ENCODE results near the gene NFIC. TPM values are rescaled to one million over a fixed set of nuclear protein-coding genes. Genes with fewer than 3 reads are reported as not detected.

Gene NFIC
- 13.3 and 75.2 TPM in 2 replicates for total RNA-seq

DNA sequence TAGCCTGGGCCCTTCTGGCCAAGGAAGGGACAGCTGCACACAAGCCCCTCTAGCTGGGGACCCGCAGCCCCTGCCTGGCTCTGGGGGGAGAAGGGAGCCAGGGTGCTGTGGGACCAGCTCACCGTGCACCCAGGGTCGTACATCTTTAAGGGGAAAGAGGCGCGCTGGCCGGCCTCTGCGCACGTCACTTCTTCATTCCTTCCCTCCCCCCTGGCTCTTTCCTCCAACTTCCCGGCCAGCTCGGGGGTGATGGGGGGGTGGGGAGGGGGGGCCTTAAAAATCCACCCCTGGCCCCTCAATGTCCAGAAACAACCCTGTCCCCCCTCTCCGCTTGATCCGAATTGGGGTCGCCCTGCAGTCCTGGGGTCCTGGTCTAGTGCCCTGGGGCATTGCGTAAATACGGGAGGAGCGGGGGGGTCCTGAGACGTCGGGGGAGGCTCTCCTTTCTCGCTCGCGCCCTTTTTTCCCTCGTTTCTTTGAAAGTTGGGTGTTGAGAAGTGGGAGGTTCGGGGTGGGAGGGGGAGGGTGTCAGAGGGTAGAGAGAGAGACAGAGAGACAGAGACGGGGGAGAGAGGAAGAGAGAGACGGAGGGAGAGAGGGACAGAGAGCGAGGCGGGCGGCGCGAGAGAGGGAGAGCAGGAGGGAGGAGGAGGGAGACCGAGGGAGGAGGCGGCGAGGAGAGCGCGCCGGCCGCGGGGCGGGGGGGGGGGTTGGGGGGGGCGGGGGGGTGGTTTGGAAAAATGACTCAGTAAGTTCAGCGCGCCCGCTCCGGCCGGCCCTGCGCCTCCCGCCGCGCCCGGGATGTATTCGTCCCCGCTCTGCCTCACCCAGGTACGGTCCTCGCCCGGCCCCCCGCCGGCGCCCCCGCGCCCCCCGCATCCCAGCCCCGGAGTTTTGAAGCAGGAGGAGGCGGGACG is at the start of gene NFIC:
Gene NFIC, plus strand, starts transcription at position 748 of the 917 bp plus-strand sequence. Its CDS starts 54 bp downstream, at position 802.

DNA sequence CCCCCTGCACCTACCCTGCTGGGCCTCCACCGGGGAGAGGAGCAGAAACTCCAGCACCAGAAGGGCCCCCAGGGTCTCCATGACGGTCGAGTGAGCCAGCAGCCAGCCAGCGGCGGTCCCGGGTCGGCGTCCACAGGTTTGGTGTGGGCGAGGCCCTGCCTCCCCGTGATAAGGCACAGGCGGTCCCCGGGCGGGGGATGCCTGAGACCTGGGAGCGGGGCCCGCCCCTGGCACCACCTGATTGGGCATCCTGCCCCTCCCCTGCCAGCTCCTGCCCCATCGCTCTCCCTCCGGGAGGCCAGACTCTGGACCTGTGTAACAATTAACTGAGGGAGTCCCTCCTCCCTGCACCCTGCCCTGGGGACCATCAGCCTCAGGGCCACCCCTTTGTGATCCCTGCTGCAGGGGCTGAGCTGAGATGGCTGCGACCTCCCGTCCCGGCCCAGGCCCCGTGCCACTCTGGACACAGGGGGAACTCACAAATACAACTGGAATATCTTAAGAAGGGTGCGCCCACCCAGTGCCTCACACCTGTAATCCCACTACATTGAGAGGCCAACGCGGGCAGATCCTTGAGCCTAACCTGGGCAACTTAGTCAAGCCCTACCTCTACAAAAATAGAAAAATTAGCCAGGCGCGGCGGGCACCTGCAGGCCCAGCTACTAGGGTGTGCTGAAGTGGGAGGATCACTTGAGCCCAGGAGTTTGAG is 114.2 kb downstream of the NFIC start, which contains the start of gene SMIM24:
Gene SMIM24, minus strand, starts transcription at position 143 of the 709 bp plus-strand sequence. Its CDS starts 62 bp downstream, at position 81.

DNA sequence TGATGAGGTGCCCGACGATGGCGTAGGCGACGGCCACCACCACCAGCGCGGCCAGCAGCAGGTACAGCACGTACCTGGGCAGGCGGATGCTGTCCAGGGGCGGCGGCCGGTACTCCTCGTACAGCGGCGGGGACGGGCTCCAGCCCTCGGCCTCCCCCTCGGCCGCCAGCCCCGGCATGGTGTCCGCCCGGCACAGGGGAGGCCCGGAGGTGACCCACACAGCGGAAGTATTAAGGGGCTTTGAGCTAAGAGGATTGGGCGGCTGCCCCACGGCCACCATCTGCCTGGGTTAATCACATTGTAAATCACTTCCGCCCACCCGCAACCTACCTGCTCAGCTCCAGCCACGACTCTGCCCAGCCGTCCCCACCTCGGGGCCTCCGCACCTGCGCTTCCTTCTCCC is 116.8 kb downstream of the NFIC start, which contains the start of gene SMIM44:
Gene SMIM44, minus strand, starts transcription at position 216 of the 403 bp plus-strand sequence. Its CDS starts 38 bp downstream, at position 178.

DNA sequence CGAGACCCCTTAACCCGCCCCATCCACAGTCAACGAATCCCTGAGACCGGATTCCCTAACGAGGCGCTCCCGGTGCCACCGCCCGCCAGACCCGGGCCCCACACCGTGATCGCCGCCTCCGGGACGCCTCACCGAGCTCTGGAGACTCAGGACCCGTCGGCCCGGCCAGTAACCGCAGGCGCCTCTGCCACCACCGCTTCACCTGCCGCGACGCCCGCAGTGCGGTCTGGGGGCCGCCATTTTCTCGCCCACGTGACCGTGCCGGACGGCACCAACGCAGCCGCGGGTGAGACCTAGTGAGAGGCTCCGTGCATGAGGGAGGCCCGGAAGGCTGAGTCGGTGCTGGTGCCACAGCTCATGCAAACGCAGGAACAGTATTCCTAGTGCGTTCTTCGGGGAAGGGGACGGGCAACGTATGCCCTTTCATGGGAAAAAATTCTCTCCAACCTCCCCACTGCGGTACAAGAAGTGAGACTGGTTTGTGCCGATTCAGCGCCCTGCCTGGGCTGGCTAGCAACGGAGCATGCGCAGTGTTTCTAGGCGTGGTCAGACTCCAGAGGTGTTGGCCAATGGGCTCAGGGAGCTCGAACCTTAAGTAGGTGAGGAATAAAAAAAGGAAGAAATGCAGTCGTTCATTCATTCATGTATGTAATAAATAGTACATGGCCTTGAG is 134.2 kb downstream of the NFIC start, which contains the start of gene DOHH:
Gene DOHH, minus strand, starts transcription at position 246 of the 673 bp plus-strand sequence. CDS start 3,860 bp downstream, outside the sequence.

DNA sequence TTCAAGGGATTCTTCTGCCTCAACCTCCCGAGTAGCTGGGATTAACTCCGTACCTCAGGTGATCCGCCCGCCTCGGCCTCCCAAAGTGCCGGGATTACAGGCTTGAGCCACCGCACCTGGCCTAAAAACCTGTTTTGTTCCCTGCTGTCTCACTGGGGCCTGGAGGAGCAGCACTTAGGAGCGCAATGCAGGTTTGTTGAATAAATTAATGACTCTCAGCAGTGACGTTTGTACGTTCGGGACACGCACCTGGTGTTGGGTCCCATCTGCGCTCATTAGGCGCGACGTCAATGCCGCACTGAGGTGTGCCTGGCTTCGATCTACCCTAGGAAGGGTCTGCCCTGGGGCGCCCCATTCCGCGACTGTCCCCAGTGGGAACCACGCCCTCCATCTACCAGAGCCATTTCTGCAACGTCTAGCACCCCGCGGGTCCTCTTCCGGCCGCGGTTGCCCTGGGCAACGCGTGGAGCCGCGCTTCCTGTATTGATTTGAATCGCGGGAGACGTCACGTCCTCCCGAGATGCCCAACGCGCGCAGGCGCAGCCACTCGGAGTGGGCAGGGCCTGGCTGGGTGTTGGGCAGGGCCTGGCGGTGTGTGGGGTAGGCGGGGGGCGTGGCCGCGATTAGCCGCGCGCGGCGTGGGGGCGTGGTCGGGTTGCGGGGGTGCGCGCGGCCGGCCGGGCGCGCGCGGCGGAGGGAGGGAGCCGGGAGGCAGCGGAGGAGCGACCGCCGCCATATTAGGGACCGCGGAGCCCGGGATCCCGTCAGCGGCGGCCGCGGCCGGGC is 139.4 kb downstream of the NFIC start, which contains the start of gene FZR1:
Gene FZR1, plus strand, starts transcription at position 714 of the 786 bp plus-strand sequence. CDS start 16,679 bp downstream, outside the sequence.

Other genes with a start within 250 kb of the NFIC start
- 93.0 and 95.7 TPM in 2 replicates for gene GNA15, start 230.6 kb upstream of the NFIC start, total RNA-seq
- 0.43 TPM in 1 of 2 replicates, not detected in the other for gene S1PR4, start 187.8 kb upstream of the NFIC start, total RNA-seq
- 42.0 and 96.2 TPM in 2 replicates for gene NCLN, start 180.7 kb upstream of the NFIC start, total RNA-seq
- 0.07 TPM in 1 of 2 replicates, not detected in the other for gene CELF5, start 141.9 kb upstream of the NFIC start, total RNA-seq
- gene SMIM24, start 113.9 kb downstream of the NFIC start, total RNA-seq = not detected in 2 replicates
- not detected in 2 replicates for gene SMIM44, start 116.9 kb downstream of the NFIC start, total RNA-seq
- gene DOHH, start 134.1 kb downstream of the NFIC start, total RNA-seq = 14.7 and 18.5 TPM in 2 replicates
- 27.3 and 45.1 TPM in 2 replicates for gene FZR1, start 139.7 kb downstream of the NFIC start, total RNA-seq
- 0.14 TPM in 1 of 2 replicates, not detected in the other for gene TEKTIP1, start 172.6 kb downstream of the NFIC start, total RNA-seq
- gene MFSD12, start 191.0 kb downstream of the NFIC start, total RNA-seq = 80.3 and 174 TPM in 2 replicates
- 47.4 and 60.1 TPM in 2 replicates for gene HMG20B, start 206.4 kb downstream of the NFIC start, total RNA-seq
- gene GIPC3, start 218.9 kb downstream of the NFIC start, total RNA-seq = not detected in 2 replicates
- gene TBXA2R, start 240.3 kb downstream of the NFIC start, total RNA-seq = 0.21 TPM in 1 of 2 replicates, not detected in the other

Data from nasal cavity respiratory epithelium epithelial cell of viscerocranial mucosa (primary cell).